Daoy (cell line): Measurements from ENCODE around the gene ADD2. TPM values are rescaled to one million over a fixed set of nuclear protein-coding genes. Genes with fewer than 3 reads are reported as not detected.
"Not testable (repeated sequence)": the region's sequence is repeated elsewhere in the genome, so short reads cannot be mapped to it uniquely, and the experiment has no call there.

Experiments
- DNase-seq: peaks from one replicate; pipeline ENCODE4 v3.0.0-alpha.2; 2015; ENCODE audit warnings: low read depth
- total RNA-seq: library from RNA; depleted of rRNA; stranded (reverse); fragments of >200 nt; shearing (Covaris generic); gene quantifications from 2 replicates; pipeline ENCODE4 v1.2.3, GENCODE V29; 2014

ADD2 gene
- total RNA-seq, 1 experiment from 2014 or later = 23.3 TPM

DNA sequence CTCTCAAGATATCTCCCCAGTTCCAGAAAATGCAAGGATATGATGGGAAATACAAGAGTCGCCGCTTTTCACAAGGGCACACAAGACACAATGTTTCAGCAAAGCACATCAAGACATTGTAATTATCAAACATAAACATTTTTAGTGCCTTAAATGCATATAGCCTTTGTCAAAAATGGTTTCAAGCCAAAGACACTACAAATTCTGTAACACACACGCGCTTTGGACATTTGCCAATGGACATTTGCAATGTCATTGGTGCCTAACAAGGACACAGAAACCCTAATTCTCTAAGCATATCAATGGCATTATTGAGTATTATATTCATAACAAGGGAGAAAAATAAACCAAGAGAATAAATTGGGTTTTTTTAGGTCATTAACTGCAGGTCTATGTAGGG is 16.1 kb downstream of the ADD2 start:
- no peak for DNase-seq

DNA sequence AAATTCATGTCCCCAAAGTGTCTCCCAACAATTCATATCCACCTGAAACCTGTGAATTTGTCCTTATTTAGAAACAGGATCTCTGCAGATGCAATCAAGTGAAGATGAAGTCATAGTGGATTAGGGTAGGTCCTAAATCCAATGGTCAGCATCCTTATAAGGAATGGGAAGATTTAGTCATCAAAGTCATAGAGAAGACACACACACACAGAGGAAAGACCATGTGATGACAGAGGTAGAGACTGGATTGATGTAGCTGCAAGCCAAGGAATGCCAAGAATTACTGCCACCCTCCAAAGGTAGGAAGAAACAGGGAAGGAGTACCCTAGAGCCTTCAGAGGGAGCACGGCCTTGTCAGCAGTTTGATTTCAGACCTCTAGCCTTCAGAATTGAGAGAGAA is 17.7 kb downstream of the ADD2 start:
- DNase-seq = no peak

DNA sequence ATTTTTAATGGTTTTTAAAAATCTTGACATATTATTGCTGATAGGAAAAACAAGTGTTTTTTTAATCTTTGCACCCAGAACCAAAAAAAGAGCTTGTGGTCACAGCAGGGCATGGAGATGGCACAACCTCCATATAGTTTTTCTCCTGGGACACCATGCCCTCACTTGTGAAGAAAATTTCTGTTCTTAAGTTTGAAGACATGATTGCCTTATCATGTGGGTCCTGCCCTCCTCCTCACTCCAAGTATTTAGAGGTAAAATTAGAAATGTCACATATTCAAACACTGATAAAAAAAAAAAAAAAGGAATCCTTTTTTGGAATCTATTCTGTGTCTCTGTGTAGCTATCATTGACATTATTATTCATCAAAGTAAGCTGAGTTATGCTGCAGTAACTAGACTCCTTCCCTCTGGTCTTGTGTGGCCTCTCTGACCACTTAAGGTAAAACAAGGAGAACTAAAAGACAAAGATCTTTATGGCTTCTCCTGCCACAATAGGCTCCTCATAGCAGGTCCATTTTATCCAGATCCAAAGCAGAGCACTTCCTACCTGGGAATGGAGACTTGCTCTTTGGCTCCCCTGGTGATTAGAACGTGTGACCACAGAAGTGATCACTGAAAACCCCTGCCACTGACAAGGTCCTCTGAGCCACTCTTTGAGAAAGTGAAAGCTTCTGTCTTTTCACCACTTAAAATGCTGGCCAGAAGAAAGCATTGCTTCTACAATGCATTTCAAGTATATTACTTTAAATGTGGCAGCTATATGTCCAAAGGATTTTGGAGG is 19.8 kb downstream of the ADD2 start:
- DNase-seq = no peak

DNA sequence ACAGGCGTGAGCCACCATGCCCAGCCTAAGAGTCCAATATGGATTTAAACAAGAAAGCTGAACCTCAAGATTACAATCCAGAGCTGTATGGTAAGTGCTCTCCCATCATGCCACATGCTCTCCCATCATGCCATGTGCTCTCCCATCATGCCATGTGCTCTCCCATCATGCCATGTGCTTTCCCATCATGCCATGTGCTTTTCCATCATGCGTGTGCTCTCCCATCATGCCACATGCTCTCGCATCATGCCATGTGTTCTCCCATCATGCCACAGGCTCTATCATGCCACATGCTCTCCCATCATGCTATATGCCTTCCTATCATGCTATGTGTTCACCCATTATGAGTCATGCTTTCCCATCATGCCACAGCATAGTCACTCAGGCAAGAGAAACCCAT is 20.7 kb downstream of the ADD2 start:
- no peak for DNase-seq

DNA sequence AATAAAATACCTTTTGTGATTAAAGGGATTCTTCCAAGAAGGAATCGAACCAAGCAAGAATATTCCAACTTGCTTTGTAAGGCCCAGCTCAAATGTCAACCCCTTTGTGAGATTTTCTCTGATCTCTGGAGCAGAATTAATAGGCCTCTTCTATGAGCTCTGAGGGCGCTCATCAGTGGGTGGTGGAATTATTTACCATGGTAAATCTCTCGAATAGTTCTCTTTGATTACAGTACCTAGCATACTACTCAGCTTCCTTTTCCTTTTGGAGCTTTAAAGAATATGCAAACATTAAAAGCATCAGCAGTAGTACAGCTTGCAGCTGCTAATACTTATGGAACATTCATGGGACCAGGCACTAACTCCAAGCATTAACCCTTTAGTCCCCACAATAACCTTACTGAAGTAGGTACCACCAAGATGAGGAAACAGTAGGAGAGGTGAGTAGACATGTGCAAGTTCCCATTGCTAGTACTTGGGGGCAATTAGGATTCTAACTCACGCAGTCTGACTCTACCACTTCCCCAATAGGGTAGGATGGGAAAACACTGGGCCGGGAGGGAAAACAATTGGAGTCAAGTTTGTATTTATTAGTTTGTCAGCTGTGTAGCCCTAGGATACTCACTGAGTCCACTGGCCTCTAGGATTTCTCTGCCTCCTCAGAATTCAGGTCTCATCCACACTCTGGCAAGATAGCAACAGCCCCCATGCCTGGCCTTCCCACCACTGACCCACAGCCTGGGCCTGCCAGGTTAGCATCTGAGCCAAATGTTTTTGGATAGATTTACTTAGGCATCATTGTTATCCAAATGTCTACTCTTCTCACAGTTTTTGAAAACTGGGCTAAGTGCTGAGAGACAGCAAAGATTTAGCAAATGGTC is 21.7 kb downstream of the ADD2 start:
- no peak for DNase-seq

DNA sequence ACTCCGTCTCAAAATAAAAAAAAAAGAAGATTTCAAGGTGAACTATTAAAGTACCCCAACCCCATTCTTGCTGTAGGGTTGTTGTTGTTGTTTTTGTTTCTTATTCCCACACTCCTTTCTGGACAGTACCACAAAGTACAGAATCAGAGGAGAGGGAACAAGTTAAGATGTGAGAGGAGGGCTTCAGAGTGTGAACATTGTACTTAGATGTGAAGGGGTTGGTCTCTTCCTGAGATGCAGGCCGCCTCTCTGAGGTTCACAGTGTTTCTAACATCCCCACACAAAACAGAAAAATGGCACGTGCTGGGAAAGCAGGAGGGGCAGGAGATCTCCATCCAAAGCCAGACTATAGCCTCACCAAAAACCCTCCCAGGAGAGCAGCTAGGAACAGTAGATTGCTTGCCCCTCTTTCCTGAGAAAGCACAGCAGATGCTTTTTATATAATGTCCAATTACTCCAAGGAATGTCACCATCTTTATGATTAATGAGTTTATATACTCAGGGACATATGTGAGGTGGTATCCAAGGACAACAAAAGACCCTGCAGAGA is 22.6 kb downstream of the ADD2 start:
- no peak for DNase-seq

DNA sequence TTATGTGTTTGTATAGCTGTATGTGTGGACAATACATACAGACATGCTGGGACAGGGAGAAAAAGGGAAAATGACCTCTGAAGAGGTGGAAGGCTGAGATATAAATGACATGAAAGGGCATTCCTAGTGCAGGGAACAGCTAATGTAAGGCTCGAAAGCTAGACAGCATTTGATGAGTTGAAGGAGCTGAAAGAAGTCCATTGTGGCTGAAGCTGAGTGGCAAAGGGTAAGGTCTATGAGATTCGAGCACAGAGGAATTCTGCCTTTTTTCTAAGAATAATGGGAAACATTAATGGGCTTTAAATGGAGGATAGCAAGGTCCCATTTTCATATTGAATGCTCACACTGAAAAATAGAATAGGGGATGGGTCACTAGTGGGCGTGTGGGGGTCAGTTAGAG is 23.6 kb downstream of the ADD2 start:
- no peak for DNase-seq

DNA sequence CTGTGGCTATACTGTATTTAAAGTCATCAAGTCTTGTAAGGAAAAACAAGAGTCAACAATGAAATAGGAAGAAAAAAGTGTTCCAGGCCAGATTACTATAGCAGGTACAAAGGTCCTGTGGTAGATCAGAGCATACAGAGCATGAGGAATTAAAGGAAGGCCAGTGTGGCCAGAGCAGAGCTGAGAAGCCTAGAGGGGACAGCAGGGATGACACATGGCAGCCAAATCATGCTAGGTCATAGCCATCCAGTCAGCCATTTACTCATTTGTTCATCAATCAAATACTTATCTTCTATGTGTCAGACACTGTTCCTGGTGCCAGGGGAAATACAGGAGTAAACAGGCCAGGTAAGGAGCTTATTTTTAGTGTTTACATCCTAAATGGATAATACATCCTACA is 24.3 kb downstream of the ADD2 start:
- DNase-seq = peak; percentile 21

DNA sequence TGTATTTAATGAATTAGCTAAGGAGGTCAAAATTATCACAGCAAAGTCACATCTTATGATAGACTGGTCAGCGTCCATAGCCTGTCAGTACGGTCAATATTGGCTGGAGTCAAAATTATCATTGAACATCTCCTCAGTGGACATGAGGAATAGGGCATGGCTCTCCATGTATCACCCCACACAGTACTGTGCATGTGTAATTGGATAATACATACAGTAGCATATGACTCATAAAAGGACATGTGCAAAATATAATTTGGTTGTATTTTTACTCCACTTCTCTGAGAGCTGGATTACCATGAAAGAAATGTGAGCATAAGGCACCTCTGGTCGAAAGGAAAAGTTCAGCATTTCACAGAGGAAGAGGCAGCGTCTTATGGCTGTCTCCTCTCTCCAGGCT is 24.9 kb downstream of the ADD2 start:
- DNase-seq = no peak

DNA sequence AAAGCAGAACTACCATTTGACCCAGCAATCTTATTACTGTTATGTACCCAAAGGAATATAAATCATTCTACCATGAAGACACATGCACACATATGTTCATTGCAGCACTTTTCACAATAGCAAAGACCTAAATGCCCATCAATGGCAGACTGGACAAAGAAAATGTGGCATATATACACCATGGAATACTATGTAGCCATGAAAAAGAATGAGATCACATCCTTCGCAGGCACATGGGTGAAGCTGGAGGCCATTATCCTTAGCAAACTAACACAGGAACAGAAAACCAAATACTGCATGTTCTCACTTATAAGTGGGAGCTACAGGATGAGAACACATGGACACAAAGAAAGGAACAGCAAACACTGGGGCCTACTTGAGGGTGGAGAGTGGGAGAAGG is 28.5 kb downstream of the ADD2 start:
- DNase-seq = not testable (repeated sequence)

DNA sequence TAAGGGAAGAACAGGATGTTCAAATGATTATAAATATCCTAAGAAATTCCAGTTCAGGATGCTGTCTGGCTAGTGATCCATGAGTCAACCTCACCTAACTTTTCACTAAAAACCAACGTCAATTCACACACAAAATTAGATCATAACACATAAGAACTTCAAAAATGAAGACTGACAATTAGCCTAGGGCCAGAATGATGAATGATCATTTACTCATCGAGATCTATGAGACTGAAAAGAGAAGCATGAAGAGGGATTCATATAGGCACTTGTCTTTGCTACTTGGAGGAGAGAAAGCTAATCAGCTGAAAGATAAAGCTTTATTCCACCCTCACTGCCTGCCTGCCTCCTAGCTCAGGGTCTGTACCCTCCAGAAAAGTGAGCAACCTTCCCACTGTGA is 29.8 kb downstream of the ADD2 start:
- DNase-seq = no peak

DNA sequence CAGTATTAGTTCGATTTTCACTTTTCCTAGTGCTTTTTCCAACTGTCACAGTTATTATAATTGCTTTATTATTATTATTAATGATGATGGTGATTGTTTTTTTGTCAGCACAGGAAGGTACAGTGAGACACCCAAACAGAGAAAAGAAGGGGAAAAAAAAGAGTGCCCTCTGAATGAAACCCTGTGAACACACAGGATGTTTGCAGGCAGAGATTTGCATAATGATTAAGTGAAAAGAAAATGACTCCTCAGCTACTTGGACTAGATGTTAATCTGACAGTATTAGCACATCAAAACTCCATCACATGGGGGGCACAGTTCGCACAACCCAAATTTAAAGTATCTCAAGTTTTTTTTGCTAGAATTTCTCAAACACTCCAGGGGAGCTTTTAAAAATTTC is 32.9 kb downstream of the ADD2 start:
- no peak for DNase-seq

DNA sequence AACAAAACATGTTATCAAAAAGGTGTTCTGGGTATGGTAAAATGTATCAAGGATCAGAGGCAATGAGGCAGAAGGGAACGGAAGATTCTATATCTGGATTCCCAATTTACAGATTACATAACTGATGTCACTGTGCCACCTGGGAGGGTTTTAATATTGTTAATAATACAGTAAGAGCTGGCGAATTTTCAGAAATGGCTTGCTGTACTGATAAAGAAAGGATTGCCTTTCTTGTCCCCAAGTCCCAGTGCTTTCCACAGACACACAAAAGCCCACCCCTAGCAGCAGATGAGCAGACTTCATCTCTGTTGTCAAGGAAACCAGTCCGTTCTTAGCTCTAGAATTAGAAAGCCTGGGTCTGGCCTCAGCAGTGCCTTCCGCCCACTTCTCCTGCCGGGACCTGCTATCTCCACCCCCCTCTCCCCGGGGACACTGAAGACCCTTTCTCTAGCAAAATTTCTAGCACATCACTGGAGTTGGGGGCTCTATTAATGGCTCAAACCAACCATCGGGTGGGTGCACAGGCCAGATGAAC is 34.3 kb downstream of the ADD2 start:
- DNase-seq = no peak

DNA sequence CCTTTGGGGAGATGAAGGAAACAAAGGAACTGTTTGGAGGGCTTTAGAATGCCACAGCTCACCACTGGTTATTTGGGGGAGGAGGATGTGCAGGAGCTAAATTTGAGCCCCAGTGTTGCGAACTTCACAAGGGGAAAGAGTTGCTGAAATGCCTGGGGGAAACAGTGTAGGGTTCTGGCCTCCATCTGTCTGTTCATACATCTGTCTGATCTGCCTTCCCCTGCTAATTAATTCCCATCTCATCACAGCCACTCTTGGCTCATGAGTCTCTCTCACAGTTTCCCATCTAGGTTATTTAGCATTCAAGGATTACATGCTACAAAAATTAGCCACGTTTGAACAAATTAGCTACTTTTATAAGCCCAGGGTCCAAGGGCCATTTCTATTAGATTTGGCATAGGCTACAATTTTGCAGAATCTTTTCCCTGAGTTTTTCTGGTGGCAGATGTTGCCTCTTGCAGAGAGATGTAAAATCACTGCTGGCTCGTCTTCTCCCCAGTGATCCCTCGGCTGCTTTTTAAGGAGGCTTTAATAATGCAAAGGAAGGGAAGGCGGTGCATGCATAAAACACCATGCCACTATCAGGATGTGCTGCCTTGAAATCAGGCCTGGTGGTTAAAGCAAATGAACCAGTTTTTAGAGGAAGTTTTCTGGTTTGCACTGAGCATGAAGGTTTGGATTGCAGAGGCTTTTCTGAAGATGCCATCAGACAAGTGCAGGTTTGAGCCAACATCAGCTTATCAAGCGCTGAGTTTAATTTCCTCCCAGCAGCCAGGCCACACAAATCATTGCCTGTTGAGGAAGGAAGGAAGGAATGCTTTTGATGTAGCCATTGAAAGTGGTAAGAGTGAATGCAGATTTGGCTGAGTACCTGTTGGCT is 35.0 kb downstream of the ADD2 start:
- DNase-seq = no peak

DNA sequence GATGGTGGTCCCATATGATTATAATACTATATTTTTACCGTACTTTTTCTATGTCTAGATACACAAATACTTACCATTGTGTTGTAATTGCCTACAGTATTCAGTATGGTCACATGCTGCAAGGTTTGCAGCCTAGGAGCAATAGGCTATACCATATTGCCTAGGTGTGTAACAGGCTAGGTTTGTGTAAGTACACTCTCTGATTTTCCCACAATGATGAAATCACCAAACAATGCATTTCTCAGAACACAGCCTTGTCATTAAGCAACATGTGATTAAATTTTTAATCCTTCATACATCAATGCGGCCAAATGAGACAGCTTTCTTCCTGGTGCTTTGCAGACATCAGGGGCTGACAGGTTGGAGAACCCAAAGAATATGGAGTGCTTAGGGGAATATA is 37.3 kb downstream of the ADD2 start:
- DNase-seq = no peak

DNA sequence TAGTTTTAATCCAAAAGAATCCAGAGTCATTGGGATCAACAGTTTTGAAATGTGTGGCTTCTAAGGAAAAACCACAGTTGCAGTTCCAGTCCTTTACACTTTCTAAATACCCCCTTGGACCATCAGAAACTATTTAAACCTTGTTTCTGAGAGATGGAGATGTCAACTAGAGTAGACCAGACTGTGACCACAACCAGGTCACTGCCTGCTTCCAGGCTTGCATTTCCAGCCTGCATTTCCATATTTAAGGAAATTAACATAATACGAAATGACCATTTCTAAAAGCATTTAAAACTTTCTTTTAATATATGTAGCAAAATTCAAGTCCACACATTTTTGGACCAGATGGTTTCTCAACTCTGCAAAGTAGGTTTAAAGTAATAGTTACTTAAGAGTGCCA is 38.4 kb downstream of the ADD2 start:
- DNase-seq = no peak

DNA sequence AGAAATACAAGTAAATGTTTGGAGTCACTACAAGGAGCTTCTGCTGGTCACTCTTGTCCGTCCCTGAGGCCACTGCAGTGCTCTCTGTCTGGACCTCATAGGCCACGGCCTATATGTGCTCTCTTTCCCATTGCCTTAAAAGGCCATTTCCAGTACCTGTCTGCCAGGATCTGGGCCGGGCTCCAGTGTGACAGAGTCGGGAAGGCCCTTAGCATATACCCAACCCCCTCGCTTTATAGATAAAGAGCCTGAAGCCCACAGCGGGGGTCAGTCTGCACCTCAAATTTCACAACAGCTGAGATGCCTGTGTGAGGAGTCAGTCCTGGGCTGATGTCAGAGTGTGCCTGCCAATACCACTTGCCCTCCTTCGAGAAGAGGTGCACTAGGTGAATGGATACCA is 39.9 kb downstream of the ADD2 start:
- DNase-seq = peak; percentile 50

DNA sequence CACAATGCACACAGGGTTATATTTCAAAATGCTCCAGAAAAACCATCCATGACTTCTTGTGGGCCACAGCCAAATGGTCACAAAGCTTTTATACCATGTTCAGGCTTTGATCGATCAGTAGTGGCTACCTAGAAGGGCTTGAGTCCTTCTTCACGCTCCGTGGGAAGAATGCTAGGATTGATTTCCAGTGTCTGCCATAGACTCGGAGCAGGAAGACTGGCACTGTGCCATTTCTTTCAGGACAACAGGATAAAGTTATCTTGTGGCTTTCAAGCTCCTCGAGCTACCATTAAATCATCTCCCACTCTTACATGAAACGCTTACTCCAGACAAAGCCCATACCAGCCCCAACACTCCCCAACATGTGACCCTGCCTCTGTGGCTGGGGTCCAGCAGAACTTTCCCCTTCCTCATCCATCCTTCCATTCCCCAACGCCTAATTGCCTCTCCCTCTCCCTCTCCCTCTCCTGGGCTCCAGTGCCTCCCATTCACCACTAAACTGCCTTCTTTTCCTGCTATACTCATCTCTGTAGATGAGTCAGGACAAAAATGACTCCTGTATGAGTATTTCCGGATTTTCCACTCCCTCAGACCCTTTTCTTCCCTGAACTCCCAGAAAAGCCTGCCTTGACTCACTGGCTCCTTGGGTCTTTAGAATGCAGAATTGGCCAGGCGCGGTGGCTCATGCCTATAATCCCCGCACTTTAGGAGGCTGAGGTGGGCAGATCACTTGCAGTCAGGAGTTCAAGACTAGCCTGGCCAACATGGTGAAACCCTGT is 40.9 kb downstream of the ADD2 start:
- peak; percentile 89 for DNase-seq

DNA sequence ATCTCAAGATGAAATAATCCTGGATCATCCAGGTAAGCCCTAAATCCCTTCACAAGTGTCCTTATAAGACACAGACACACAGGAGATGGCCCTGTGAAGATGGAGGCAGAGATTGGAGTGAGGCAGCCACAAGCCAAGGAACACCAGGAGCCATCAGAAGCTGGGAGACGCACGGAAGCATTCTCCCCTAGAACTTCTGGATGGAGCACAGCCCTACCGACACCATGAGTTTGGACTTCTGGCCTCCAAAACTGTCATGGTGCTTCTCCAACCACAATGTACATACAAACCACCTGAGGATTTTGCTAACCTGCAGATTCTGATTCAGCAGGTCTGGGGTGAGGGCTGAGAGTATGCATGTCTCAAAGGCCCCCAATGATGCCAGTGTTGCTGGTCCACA is 42.5 kb downstream of the ADD2 start:
- DNase-seq = no peak

DNA sequence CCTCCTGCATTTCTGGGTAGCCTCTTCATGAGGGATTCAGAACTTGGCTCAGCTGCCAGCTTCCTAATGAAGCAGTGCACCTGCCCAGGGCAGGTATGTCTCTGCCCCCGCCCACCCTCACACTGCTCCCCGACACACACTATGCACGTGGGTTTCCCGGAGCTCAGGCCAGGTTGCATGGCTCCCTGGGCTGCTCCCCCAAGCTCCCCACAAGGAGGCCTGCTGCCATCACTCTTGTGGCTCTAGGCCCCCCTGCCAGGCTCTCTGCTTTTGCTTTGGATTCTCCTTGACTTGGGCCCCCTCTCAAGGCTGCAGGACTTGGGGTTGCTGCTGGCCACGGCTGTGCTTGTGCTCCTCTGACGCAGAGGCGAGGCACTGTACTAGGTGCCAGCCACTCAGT is 43.6 kb downstream of the ADD2 start:
- no peak for DNase-seq
